Liver (tissue), 3 donors: ENCODE measurements around the gene SLC25A52.

Experiments
- CTCF ChIP-seq: fragments of 150-350 bp; IDR thresholded peaks from 2 replicates; pipeline ENCODE4 v1.5.1; 2017; ENCODE audit warnings: improper control_type of control experiment, low read depth, low read length; ENCODE audit not compliant: missing input control
- RAD21 ChIP-seq, 2 donors: IDR thresholded peaks; 2 replicates each; pipeline ENCODE4 v1.6.1; 2016; ENCODE audit warnings: antibody characterized with exemption in 2 of 2, mild to moderate bottlenecking in 2 of 2
- donor health status: healthy.
- donor health status: healthy.

- no peak for TF ChIP-seq CTCF
- TF ChIP-seq RAD21 (IDR thresholded peaks at IDR 0.05) = no peak
Measured at GRCh38 chr18:31760695-31761094, at the start of gene SLC25A52.
